ENCODE data around the gene TEX2. TPM values are rescaled to one million over a fixed set of nuclear protein-coding genes. Genes with fewer than 3 reads are reported as not detected.

TEX2 gene
- total and polyA plus RNA-seq, 2 donors (not counting 1 experiment from before 2014, with no cell fraction given) = 4.0 to 7.6 TPM

DNA sequence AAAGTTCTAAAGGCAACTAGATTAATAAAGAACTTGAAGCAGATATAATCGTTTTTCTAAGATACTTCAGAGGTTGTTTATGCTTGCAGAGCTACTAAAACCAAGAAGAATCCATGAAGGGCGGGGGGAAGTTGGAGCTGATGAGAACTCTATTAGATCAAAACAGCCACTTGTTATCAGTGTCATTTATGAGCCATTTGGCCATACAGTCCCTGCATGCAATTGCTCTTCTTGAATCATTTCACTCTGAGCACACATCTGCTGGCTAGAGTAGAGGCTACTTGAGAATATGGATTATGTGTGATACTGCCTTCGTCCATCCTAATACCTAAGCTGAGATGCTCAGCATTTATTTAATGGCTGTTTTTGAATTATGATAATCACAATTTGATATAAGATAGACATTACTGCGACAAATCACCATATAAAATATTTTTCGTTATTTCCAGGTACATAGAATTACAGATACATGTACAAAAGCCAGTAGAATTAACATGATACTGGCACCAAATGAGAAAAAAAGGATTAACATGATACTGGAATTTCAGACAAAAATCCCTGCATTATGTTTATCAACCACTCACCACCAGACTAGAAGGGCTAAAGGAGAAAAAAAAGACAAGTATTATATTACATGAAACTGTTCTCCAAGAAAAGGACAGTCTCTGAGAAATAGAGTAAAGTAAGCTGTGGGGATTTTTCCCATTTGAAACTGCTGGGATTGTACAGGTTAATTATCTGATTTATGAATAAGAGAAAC lies 64.5 kb downstream of the TEX2 start:
- H3K4me1 Mint-ChIP-seq = no peaks in the 10 kb centered on the region
- POLR2A ChIA-PET = no interaction called here

GRCh38 chr17:64196601-64197000 lies 66.5 kb downstream of the TEX2 start:
- no peak overlapping the region for H3K4me3 ChIP-seq (ENCODE audit: control extremely low read depth in 1 of 5, extremely low read depth in 1 of 5, insufficient read depth in 1 of 5, low read depth in 2 of 5, low read length in 4 of 5)
- H3K4me1 Mint-ChIP-seq = no peaks in the 10 kb centered on the region
- intact Hi-C loops (cut with micrococcal nuclease) = no loop called here
- POLR2A ChIA-PET = no interaction called here
- H3K9me3 Mint-ChIP-seq (ENCODE audit: insufficient read depth) = no peaks in the 10 kb centered on the region
- H3K4me2 ChIP-seq (replicated peaks; ENCODE audit: low read depth, low read length, poor library complexity, severe bottlenecking) = no peak overlapping the region
- no peak overlapping the region for H3K27ac Mint-ChIP-seq
- CTCF ChIA-PET = no interaction called here
- TF ChIP-seq, protein P1, sequence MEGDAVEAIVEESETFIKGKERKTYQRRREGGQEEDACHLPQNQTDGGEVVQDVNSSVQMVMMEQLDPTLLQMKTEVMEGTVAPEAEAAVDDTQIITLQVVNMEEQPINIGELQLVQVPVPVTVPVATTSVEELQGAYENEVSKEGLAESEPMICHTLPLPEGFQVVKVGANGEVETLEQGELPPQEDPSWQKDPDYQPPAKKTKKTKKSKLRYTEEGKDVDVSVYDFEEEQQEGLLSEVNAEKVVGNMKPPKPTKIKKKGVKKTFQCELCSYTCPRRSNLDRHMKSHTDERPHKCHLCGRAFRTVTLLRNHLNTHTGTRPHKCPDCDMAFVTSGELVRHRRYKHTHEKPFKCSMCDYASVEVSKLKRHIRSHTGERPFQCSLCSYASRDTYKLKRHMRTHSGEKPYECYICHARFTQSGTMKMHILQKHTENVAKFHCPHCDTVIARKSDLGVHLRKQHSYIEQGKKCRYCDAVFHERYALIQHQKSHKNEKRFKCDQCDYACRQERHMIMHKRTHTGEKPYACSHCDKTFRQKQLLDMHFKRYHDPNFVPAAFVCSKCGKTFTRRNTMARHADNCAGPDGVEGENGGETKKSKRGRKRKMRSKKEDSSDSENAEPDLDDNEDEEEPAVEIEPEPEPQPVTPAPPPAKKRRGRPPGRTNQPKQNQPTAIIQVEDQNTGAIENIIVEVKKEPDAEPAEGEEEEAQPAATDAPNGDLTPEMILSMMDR (IDR thresholded peaks at IDR 0.05) = no peak
- H3K9ac ChIP-seq (ENCODE audit: low read length) = no peak overlapping the region
- no peak overlapping the region for H3K4me3 Mint-ChIP-seq
- no peak for ATAC-seq (ENCODE audit: low read depth)
- H3K27ac ChIP-seq (ENCODE audit: low read length in 2 of 2) = no peak overlapping the region
- H3K9me3 ChIP-seq (ENCODE audit: control extremely low read depth in 1 of 3, control insufficient read depth in 2 of 3, insufficient read depth in 1 of 3, low read length in 2 of 3) = no peaks in the 10 kb centered on the region
- no CpG with 5 or more reads among the region's 4 CpGs for WGBS (ENCODE audit: insufficient coverage)
- no peak for DNase-seq
- no peaks in the 10 kb centered on the region for H3K79me2 ChIP-seq (ENCODE audit: control insufficient read depth, insufficient read depth, low read length)
- no peaks in the 10 kb centered on the region for H4K20me1 ChIP-seq (ENCODE audit: control insufficient read depth, insufficient read depth, low read length, poor library complexity, severe bottlenecking)
- H3K27me3 Mint-ChIP-seq = no peaks in the 10 kb centered on the region
- no peaks in the 10 kb centered on the region for H3K36me3 ChIP-seq (replicated peaks in 1 of 2; ENCODE audit: control extremely low read depth in 1 of 2, control insufficient read depth in 1 of 2, extremely low read depth in 1 of 2, insufficient read depth in 2 of 2, low read length in 1 of 2)
- no peaks in the 10 kb centered on the region for H3K4me1 ChIP-seq (ENCODE audit: control insufficient read depth in 2 of 2, insufficient read depth in 2 of 2, low read length in 2 of 2)
- H3K27me3 ChIP-seq (replicated peaks in 1 of 4; ENCODE audit: control extremely low read depth in 1 of 4, control insufficient read depth in 3 of 4, insufficient read depth in 4 of 4, low read length in 3 of 4) = no peaks in the 10 kb centered on the region
- no peak overlapping the region for H2AFZ ChIP-seq (ENCODE audit: insufficient read depth, low read depth, low read length, poor library complexity, severe bottlenecking)

More for the DNA sequence above, 64.5 kb downstream of the TEX2 start:
- H3K79me2 ChIP-seq (ENCODE audit: control insufficient read depth, insufficient read depth, low read length) = no peaks in the 10 kb centered on the region
- H3K9me3 Mint-ChIP-seq (ENCODE audit: insufficient read depth) = no peaks in the 10 kb centered on the region
- no peak overlapping the region for H3K4me3 Mint-ChIP-seq
- ATAC-seq (ENCODE audit: low read depth) (no peak), DNase-seq (no peak)
- no peak for TF ChIP-seq EZH2 (IDR thresholded peaks at IDR 0.05; ENCODE audit: borderline replicate concordance, insufficient read depth, low read depth, low read length, poor library complexity, severe bottlenecking)
- TF ChIP-seq, protein P1 (IDR thresholded peaks at IDR 0.05) = no peak
- H2AFZ ChIP-seq (ENCODE audit: insufficient read depth, low read depth, low read length, poor library complexity, severe bottlenecking) = no peak overlapping the region
- no peaks in the 10 kb centered on the region for H4K20me1 ChIP-seq (ENCODE audit: control insufficient read depth, insufficient read depth, low read length, poor library complexity, severe bottlenecking)
- no peak overlapping the region for H3K9ac ChIP-seq (ENCODE audit: low read length)
- no peaks in the 10 kb centered on the region for H3K9me3 ChIP-seq (ENCODE audit: control extremely low read depth in 1 of 3, control insufficient read depth in 2 of 3, insufficient read depth in 1 of 3, low read length in 2 of 3)
- intact Hi-C loops (cut with micrococcal nuclease) = no loop called here
- H3K4me3 ChIP-seq (ENCODE audit: control extremely low read depth in 1 of 5, extremely low read depth in 1 of 5, insufficient read depth in 1 of 5, low read depth in 2 of 5, low read length in 4 of 5) = no peak overlapping the region
- no peak overlapping the region for H3K27ac Mint-ChIP-seq
- no peaks in the 10 kb centered on the region for H3K4me1 ChIP-seq (ENCODE audit: control insufficient read depth in 2 of 2, insufficient read depth in 2 of 2, low read length in 2 of 2)
- CTCF ChIA-PET = no interaction called here
- no peak overlapping the region for H3K4me2 ChIP-seq (replicated peaks; ENCODE audit: low read depth, low read length, poor library complexity, severe bottlenecking)
- H3K36me3 ChIP-seq (replicated peaks in 1 of 2; ENCODE audit: control extremely low read depth in 1 of 2, control insufficient read depth in 1 of 2, extremely low read depth in 1 of 2, insufficient read depth in 2 of 2, low read length in 1 of 2) = no peaks in the 10 kb centered on the region
- WGBS (ENCODE audit: insufficient coverage) = 100% methylated on average over 1 of the region's 5 CpGs
- H3K27ac ChIP-seq (ENCODE audit: low read length in 2 of 2) = no peak overlapping the region
- no peaks in the 10 kb centered on the region for H3K27me3 Mint-ChIP-seq
- H3K27me3 ChIP-seq (replicated peaks in 1 of 4; ENCODE audit: control extremely low read depth in 1 of 4, control insufficient read depth in 3 of 4, insufficient read depth in 4 of 4, low read length in 3 of 4) = no peaks in the 10 kb centered on the region
